Glutamatergic neuron (in vitro differentiated cells): ENCODE measurements around the gene GXYLT2. TPM values are rescaled to one million over a fixed set of nuclear protein-coding genes. Genes with fewer than 3 reads are reported as not detected.

Source experiments
- DNase-seq: peaks from one replicate; pipeline ENCODE4 v3.0.0; 2022
- H3K27ac Mint-ChIP-seq: one replicate; pipeline ENCODE4 v1.8.0; 2020; ENCODE audit warnings: mild to moderate bottlenecking, mixed read lengths, inconsistent platforms; ENCODE audit not compliant: unreplicated experiment
- H3K27me3 Mint-ChIP-seq: one replicate; pipeline ENCODE4 v1.8.0; 2020; ENCODE audit warnings: mild to moderate bottlenecking, moderate library complexity, mixed read lengths, inconsistent platforms; ENCODE audit not compliant: unreplicated experiment
- H3K36me3 Mint-ChIP-seq: one replicate; pipeline ENCODE4 v1.8.0; 2020; ENCODE audit warnings: mild to moderate bottlenecking, mixed read lengths, inconsistent platforms; ENCODE audit not compliant: unreplicated experiment
- H3K4me1 Mint-ChIP-seq: one replicate; pipeline ENCODE4 v1.8.0; 2020; ENCODE audit warnings: mild to moderate bottlenecking, low read depth, mixed read lengths, inconsistent platforms; ENCODE audit not compliant: unreplicated experiment
- H3K4me3 Mint-ChIP-seq: one replicate; pipeline ENCODE4 v1.8.0; 2020; ENCODE audit warnings: mild to moderate bottlenecking, mixed read lengths, inconsistent platforms; ENCODE audit not compliant: unreplicated experiment
- H3K9me3 Mint-ChIP-seq: one replicate; pipeline ENCODE4 v1.8.0; 2020; ENCODE audit warnings: mild to moderate bottlenecking, moderate library complexity, mixed read lengths, inconsistent platforms; ENCODE audit not compliant: unreplicated experiment
- total RNA-seq: library from RNA; stranded (reverse); fragmentation: NEBNext Ultra II Directional; extraction: Animal tissue kit (Norgen Biotek cat#: 25700); gene quantifications from one replicate; pipeline ENCODE4 v1.2.1, GENCODE V29; 2021; ENCODE audit not compliant: unreplicated experiment
- TF ChIP-seq, protein P1 (sequence below): fragments of 200-600 bp; sonication (generic); IDR thresholded peaks from one replicate; pipeline ENCODE4 v1.5.0; 2021; ENCODE audit not compliant: partially characterized antibody, unreplicated experiment

GXYLT2 gene
- total RNA-seq, 1 donor from 2014 or later: 10.9 TPM

DNA sequence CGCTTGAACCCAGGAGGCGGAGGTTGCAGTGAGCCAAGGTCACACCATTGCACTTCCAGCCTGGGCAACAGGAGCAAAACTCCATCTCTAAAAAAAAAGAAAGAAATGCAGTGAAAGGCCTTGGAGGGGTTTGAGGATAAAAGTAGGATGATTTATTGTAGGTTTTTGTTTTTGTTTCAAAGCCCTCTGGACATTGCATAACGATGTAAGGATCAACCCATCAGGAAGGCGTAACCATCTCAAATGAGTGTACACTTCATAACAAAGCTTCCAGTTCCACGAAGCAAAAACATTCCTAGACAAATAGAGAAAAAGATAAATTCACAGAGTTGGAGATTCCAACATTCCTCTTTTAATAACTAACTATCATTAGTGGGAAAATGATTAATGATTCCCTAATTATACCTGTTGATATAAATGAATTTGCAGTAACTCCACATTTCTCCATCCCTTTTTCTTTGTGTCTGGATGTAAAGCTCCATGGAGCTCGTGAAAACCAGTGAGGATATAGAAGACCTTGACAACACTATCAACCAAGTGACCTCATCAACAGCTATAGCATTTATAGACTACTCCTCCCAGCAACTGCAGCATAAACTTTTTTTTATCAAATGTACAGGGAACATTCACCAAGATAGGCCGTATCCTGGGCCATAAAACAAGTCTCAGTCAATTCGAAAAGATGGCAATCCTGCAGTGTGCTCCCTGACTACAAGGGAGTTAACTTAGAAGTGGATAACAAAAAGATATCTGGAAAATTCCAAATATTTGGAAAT, 60.1 kb downstream of the GXYLT2 start:
- H3K27me3 Mint-ChIP-seq: no peaks in the 10 kb centered on the region
- TF ChIP-seq, protein P1, sequence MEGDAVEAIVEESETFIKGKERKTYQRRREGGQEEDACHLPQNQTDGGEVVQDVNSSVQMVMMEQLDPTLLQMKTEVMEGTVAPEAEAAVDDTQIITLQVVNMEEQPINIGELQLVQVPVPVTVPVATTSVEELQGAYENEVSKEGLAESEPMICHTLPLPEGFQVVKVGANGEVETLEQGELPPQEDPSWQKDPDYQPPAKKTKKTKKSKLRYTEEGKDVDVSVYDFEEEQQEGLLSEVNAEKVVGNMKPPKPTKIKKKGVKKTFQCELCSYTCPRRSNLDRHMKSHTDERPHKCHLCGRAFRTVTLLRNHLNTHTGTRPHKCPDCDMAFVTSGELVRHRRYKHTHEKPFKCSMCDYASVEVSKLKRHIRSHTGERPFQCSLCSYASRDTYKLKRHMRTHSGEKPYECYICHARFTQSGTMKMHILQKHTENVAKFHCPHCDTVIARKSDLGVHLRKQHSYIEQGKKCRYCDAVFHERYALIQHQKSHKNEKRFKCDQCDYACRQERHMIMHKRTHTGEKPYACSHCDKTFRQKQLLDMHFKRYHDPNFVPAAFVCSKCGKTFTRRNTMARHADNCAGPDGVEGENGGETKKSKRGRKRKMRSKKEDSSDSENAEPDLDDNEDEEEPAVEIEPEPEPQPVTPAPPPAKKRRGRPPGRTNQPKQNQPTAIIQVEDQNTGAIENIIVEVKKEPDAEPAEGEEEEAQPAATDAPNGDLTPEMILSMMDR: no peak
- H3K27ac Mint-ChIP-seq: no peak overlapping the region
- no peak for DNase-seq
- no peaks in the 10 kb centered on the region for H3K4me1 Mint-ChIP-seq
- H3K36me3 Mint-ChIP-seq: no peaks in the 10 kb centered on the region
- no peak overlapping the region for H3K4me3 Mint-ChIP-seq
- H3K9me3 Mint-ChIP-seq: no peaks in the 10 kb centered on the region

DNA sequence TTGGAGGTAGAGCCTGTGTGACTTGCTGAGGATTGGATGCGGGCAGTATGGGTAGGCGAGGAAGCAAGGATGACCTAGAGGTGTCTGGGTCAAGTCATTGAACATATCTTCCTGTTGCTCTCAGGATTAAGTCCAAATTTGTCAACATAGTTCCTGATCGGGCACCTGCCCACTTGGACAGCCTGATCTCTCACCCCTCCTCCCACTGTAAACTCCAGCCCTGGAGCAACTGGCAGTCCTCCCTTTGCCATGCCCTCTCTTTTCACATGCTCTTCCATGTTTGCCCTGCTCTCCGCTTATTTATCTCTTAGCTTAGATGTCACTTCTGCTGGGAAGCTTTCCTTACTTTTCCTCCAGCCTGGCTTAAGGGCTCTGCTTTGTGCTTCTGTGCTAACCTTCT, 61.2 kb downstream of the GXYLT2 start:
- H3K36me3 Mint-ChIP-seq: no peaks in the 10 kb centered on the region
- DNase-seq: no peak
- H3K27me3 Mint-ChIP-seq: no peaks in the 10 kb centered on the region
- no peak overlapping the region for H3K4me3 Mint-ChIP-seq
- no peak overlapping the region for H3K27ac Mint-ChIP-seq
- no peaks in the 10 kb centered on the region for H3K9me3 Mint-ChIP-seq
- H3K4me1 Mint-ChIP-seq: no peaks in the 10 kb centered on the region
- TF ChIP-seq, protein P1: no peak

DNA sequence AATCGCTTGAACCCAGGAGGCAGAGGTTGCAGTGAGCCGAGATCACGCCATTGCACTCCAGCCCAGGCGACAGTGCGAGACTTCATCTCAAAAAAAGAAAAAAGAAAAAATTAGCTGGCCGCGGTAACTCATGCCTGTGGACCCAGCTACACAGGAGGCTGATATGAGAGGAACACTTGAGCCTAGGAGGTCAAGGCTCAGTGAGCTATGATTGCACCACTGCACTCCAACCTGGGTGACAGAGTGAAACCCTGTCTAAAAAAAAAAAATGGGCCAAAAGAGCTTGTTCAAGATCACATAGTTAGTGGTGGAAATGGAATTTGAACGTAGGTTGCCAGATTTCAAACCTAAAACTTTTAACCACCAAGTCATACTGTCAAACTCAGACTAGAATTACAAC, 62.5 kb downstream of the GXYLT2 start:
- Mint-ChIP-seq H3K9me3 (no peaks in the 10 kb centered on the region), H3K27me3 (no peaks in the 10 kb centered on the region), H3K27ac (no peak overlapping the region), H3K4me1 (no peaks in the 10 kb centered on the region), H3K36me3 (no peaks in the 10 kb centered on the region), H3K4me3 (no peak overlapping the region)
- TF ChIP-seq, protein P1: no peak
- DNase-seq: no peak

DNA sequence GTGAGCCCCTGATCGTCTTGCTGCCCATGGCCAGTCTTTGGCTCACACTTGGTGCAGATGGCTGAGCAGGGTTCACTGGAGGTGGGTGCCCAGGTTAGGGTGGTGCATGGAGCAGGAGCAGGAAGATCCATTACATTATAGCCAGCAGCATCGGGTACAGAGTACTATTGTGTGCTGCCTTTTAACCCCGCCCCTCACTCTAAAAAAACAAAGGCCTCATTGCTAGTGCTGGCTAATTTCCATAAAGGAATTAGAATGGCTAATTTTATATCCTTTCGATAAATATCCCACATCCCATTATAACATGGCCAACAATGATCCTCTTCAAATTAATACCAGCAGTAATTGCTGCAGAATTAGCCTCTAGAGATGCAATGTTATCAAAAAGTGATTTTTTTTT, 63.0 kb downstream of the GXYLT2 start:
- H3K4me1 Mint-ChIP-seq: no peaks in the 10 kb centered on the region
- H3K9me3 Mint-ChIP-seq: no peaks in the 10 kb centered on the region
- H3K36me3 Mint-ChIP-seq: no peaks in the 10 kb centered on the region
- H3K4me3 Mint-ChIP-seq: no peak overlapping the region
- TF ChIP-seq, protein P1: no peak
- DNase-seq: no peak
- H3K27me3 Mint-ChIP-seq: no peaks in the 10 kb centered on the region
- H3K27ac Mint-ChIP-seq: no peak overlapping the region

DNA sequence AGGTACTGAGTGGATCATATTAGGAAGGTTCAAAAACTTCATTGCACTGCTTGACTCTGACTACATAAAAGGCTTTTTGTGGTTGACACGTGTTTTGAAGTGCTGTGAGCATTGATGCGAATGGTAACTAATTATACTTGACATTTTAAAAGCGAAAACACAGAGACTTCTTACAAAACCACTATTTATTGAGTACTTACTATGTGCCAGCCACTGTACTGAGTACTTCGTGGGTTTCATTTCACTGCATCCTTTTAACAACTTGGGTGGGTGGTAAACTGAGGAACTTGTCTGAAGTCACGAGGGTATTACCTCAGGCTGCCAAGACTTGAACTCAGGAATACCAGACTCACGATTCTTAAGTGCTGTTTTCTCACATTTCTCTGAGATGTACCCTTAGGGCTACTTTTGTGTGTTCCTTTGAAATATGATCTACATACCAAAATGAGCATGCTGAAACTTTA, 63.4 kb downstream of the GXYLT2 start:
- no peaks in the 10 kb centered on the region for H3K4me1 Mint-ChIP-seq
- H3K27me3 Mint-ChIP-seq: no peaks in the 10 kb centered on the region
- no peak overlapping the region for H3K27ac Mint-ChIP-seq
- TF ChIP-seq, protein P1: no peak
- no peak overlapping the region for H3K4me3 Mint-ChIP-seq
- H3K9me3 Mint-ChIP-seq: no peaks in the 10 kb centered on the region
- no peak for DNase-seq
- no peaks in the 10 kb centered on the region for H3K36me3 Mint-ChIP-seq
